ENCODE data around the gene DNAJB14. TPM values are rescaled to one million over a fixed set of nuclear protein-coding genes. Genes with fewer than 3 reads are reported as not detected.

DNAJB14 gene
- total and polyA plus RNA-seq, 2 of the 4 experiments (the other 2 are of a cell fraction): 12.9 to 15.6 TPM

DNA sequence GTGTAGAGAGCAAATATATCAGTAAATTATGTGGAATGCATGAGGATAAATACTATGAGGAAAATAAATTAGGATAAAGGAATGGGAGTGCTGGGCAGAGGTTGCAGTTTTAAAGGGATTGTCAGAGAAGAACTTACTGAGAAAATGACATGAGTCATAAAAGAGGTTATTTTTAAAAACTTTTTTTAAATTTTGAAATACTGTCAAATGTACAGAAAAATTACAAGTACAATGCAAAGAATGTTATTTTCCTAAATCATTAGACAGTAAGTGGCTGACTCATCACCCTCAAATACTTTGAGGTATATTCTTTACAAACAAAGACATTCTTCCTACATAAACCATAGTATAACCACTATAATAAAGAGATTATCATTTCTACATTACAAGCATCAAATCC lies 33.5 kb upstream of the DNAJB14 start:
- intact Hi-C loops (cut with micrococcal nuclease) (no loop called here), dilution Hi-C loops (cut with HindIII; ENCODE audit: low sequenced_read_pairs, unreplicated experiment) (no loop called here), in situ Hi-C loops (cut with MboI; ENCODE audit: low sequenced_read_pairs) (no loop called here)
- H2BK15ac ChIP-seq (ENCODE audit: low read depth, low read length): no peak overlapping the region; the same call in 2 of the 3 replicates
- H3K4me1 ChIP-seq (ENCODE audit: control insufficient read depth, insufficient read depth, low read length): no peaks in the 10 kb centered on the region
- no peaks in the 10 kb centered on the region for H3K27me3 ChIP-seq (ENCODE audit: control insufficient read depth, insufficient read depth, low read length)
- no peak overlapping the region for H4K91ac ChIP-seq (ENCODE audit: insufficient read depth, low read depth, low read length)
- no peak overlapping the region; the same call in 1 of the 2 replicates for H3K27ac ChIP-seq (ENCODE audit: insufficient read depth, low read length)
- POLR2A ChIA-PET (ENCODE audit: unreplicated experiment): no interaction called here
- H4K5ac ChIP-seq (ENCODE audit: low read depth, low read length): no peak overlapping the region
- no peak overlapping the region for H2AFZ ChIP-seq (replicated peaks; ENCODE audit: low read length, poor library complexity)
- no peak overlapping the region for H2AK5ac ChIP-seq (ENCODE audit: low read depth, low read length)
- no peak overlapping the region; the same call in 1 of the 2 replicates for H3K4me2 ChIP-seq (ENCODE audit: low read depth, low read length)
- peak overlapping the region in 1 of 2 experiments; percentile 46; a peak in 1 of 4 replicates for H4K8ac ChIP-seq (ENCODE audit: low read depth in 2 of 2, low read length in 2 of 2)
- peak overlapping the region; percentile 75 for H2BK5ac ChIP-seq (ENCODE audit: low read depth, low read length, poor library complexity, severe bottlenecking)
- CTCF ChIA-PET: interaction anchor here (0.6 kb wide), 1 partner anchor 19 kb away, joined by 3 read pairs; no protein-coding TSS in a partner anchor
- H3K4me3 ChIP-seq (ENCODE audit: insufficient read depth, low read depth, low read length): no peak overlapping the region
- 0 out of 2 replicates have a peak overlapping the region, but pooled peaks have one; percentile 45 for H3K14ac ChIP-seq (replicated peaks; ENCODE audit: low read depth, low read length)
- H3K9me3 ChIP-seq (ENCODE audit: control insufficient read depth, insufficient read depth, low read length): no peaks in the 10 kb centered on the region
- H2BK120ac ChIP-seq (ENCODE audit: low read depth, low read length): peak overlapping the region; percentile 71
- no TSS peak for BruUV-seq (replicated peaks)
- no peaks in the 10 kb centered on the region for H4K20me1 ChIP-seq (ENCODE audit: insufficient read depth, low read length)
- no peak overlapping the region for H3K9ac ChIP-seq (ENCODE audit: low read depth, low read length)
- no peaks in the 10 kb centered on the region for H3K36me3 ChIP-seq (ENCODE audit: control insufficient read depth, insufficient read depth, low read length)
- H3K4ac ChIP-seq (ENCODE audit: low read depth, low read length): peak overlapping the region; percentile 22; the same call in 1 of the 2 replicates
- H3K23ac ChIP-seq (ENCODE audit: low read depth, low read length): no peak overlapping the region
- peak; percentile 83 for ATAC-seq (ENCODE audit: low read depth)
- DNase-seq: peak; percentile 69
- peak overlapping the region; percentile 66; the same call in 1 of the 2 replicates for H2BK20ac ChIP-seq (ENCODE audit: low read depth, low read length)
- H3K18ac ChIP-seq (ENCODE audit: low read depth, low read length): no peak overlapping the region
- peak overlapping the region; percentile 16; the same call in 1 of the 2 replicates for H3K56ac ChIP-seq (ENCODE audit: extremely low read depth, insufficient read depth, low read length)
- TF ChIP-seq CEBPB (IDR thresholded peaks at IDR 0.05; ENCODE audit: low read depth, low read length) (no peak), FOS (IDR thresholded peaks at IDR 0.05; ENCODE audit: low read depth, low read length) (0 out of 2 replicates have a peak, but pooled peaks have one; percentile 23)
- no peak overlapping the region for H2AK9ac ChIP-seq (replicated peaks; ENCODE audit: low read depth, low read length, poor library complexity)
- 0 out of 2 replicates have a peak, but pooled peaks cover 3% of the 10 kb centered on the region for H3K9me1 ChIP-seq (ENCODE audit: insufficient read depth, low read length)
- H3K79me1 ChIP-seq (ENCODE audit: low read depth in 1 of 2, low read length in 2 of 2): no peaks in the 10 kb centered on the region
